CD1c-positive myeloid dendritic cell (primary cell): ENCODE data around the gene ERICH6B.

ENCODE experiments used
- DNase-seq: peaks from one replicate; pipeline ENCODE4 v3.0.0-alpha.2; 2016; ENCODE audit errors: extremely low spot score

The ERICH6B gene

GRCh38 chr13:45542391-45542790 is 73.1 kb downstream of the ERICH6B start:
- DNase-seq, result no peak

GRCh38 chr13:45541806-45542205 is 73.7 kb downstream of the ERICH6B start:
- DNase-seq, result no peak

- DNase-seq, result no peak
Observed at GRCh38 chr13:45540864-45541263, 74.7 kb downstream of the ERICH6B start.

GRCh38 chr13:45540195-45540594 is 75.3 kb downstream of the ERICH6B start:
- DNase-seq, result no peak

- DNase-seq, result no peak
Observed at GRCh38 chr13:45538382-45538781, 77.2 kb downstream of the ERICH6B start.

- DNase-seq, result no peak
Observed at GRCh38 chr13:45537516-45537915, 78.0 kb downstream of the ERICH6B start.

- no peak for DNase-seq
Observed at GRCh38 chr13:45536224-45536623, 79.3 kb downstream of the ERICH6B start.

GRCh38 chr13:45534604-45535003 is 80.9 kb downstream of the ERICH6B start:
- no peak for DNase-seq

- no peak for DNase-seq
Observed at GRCh38 chr13:45529758-45530157, 85.8 kb downstream of the ERICH6B start.

- no peak for DNase-seq
Observed at GRCh38 chr13:45527699-45528462, 87.7 kb downstream of the ERICH6B start.

GRCh38 chr13:45522571-45522970 is 93.0 kb downstream of the ERICH6B start:
- DNase-seq, result no peak

- peak; percentile 92 for DNase-seq
Observed at GRCh38 chr13:45521297-45521696, 94.2 kb downstream of the ERICH6B start.

- peak; percentile 60 for DNase-seq
Observed at GRCh38 chr13:45519493-45519892, 96.0 kb downstream of the ERICH6B start.

GRCh38 chr13:45518525-45519245 is 96.9 kb downstream of the ERICH6B start:
- no peak for DNase-seq

GRCh38 chr13:45516757-45517156 is 98.8 kb downstream of the ERICH6B start:
- no peak for DNase-seq

- DNase-seq, result no peak
Observed at GRCh38 chr13:45512098-45512496, 103.4 kb downstream of the ERICH6B start.

GRCh38 chr13:45511310-45512097 is 104.0 kb downstream of the ERICH6B start:
- peak; percentile 75 for DNase-seq

GRCh38 chr13:45510672-45511071 is 104.9 kb downstream of the ERICH6B start:
- no peak for DNase-seq

GRCh38 chr13:45508776-45509175 is 106.8 kb downstream of the ERICH6B start:
- no peak for DNase-seq

GRCh38 chr13:45506811-45507210 is 108.7 kb downstream of the ERICH6B start:
- no peak for DNase-seq

GRCh38 chr13:45503658-45504057 is 111.9 kb downstream of the ERICH6B start:
- no peak for DNase-seq

GRCh38 chr13:45501175-45501526 is 114.4 kb downstream of the ERICH6B start:
- no peak for DNase-seq
